Adrenal gland (tissue), 12 donors: ENCODE data around the gene DSCAML1. TPM values are rescaled to one million over a fixed set of nuclear protein-coding genes. Genes with fewer than 3 reads are reported as not detected.

Experiments used
- DNase-seq, 7 donors: peaks; one replicate each; pipeline ENCODE4 v3.0.0-alpha.2; 2019 to 2020
- H3K27ac ChIP-seq, 5 donors: fragments of 200-600 bp; sonication (generic) in 4 of 5; 1 replicate in 3 of 5; 2 replicates in 2 of 5; pipeline versions ENCODE4 v1.5.1 to v1.8.0; 2016 to 2020; ENCODE audit warnings: mild to moderate bottlenecking in 1 of 5
- H3K27me3 ChIP-seq: fragments of 200-600 bp; 2 replicates; pipeline ENCODE4 v1.8.0; 2021
- H3K36me3 ChIP-seq, 2 donors: fragments of 200-600 bp; replicated peaks in 1 of 2; 1 replicate in 1 of 2; 2 replicates in 1 of 2; pipeline versions ENCODE4 v1.5.1 to v1.8.0; 2018 to 2022
- H3K4me1 ChIP-seq, 2 donors: fragments of 200-600 bp; replicated peaks in 1 of 2; 1 replicate in 1 of 2; 2 replicates in 1 of 2; pipeline versions ENCODE4 v1.5.1 to v1.8.0; 2018 to 2021
- H3K4me3 ChIP-seq, 4 donors: fragments of 200-600 bp; sonication (generic) in 3 of 4; one replicate each; pipeline ENCODE4 v1.5.1; 2016 to 2018
- H3K9me3 ChIP-seq, 3 donors: fragments of 200-600 bp; sonication (generic) in 1 of 3; replicated peaks in 1 of 3; 1 replicate in 2 of 3; 2 replicates in 1 of 3; pipeline versions ENCODE4 v1.5.1 to v1.8.0; 2016 to 2021
- CTCF ChIP-seq, 6 experiments: fragments of 450-650 bp in 4 of 6; fragments of 200-600 bp in 2 of 6; sonication (generic) in 1 of 6; IDR thresholded peaks; 1 replicate in 5 of 6; 2 replicates in 1 of 6; pipeline versions ENCODE4 v1.5.1 to v1.8.0; 2016 to 2021; ENCODE audit warnings: antibody characterized with exemption in 6 of 6, mild to moderate bottlenecking in 2 of 6, moderate library complexity in 1 of 6
- POLR2A ChIP-seq, 2 donors: fragments of 450-650 bp; IDR thresholded peaks; one replicate each; pipeline ENCODE4 v1.6.1; 2017; ENCODE audit warnings: antibody characterized with exemption in 2 of 2, mild to moderate bottlenecking in 2 of 2, moderate library complexity in 1 of 2
- WGBS, 4 donors: extraction: QIAGEN DNeasy Blood & Tissue Kit in 2 of 4; methylation state at CpG; one replicate each; pipeline versions ENCODE4 v1.1.5 to v1.1.7; 2013 to 2017; 5-methylcytosine and 5-hydroxymethylcytosine counted together
- intact Hi-C, 2 donors: fragments of 100-400 bp; cut with DNase I; formaldehyde crosslinking; loops; one replicate each; pipeline versions ENCODE4 v1.14.1 to v1.15.0; 2022 to 2023
- polyA plus RNA-seq, 3 donors: library from polyadenylated mRNA; stranded (reverse); fragments of 200-250 nt in 2 of 3; fragments of 350-450 nt in 1 of 3; fragmentation: Illumina TruSeq in 1 of 3; extraction: RNeasy Lipid Tissue Mini Kit (QIAGEN cat#74804) in 1 of 3; gene quantifications; one replicate each; pipeline ENCODE4 v1.2.3, GENCODE V29; 2013 to 2014
- total RNA-seq, 9 donors: library from RNA; depleted of rRNA in 4 of 9; stranded (reverse); fragments of >200 nt in 4 of 9; fragments of 120-200 nt in 1 of 9; fragmentation: NEBNext Ultra II Directional in 1 of 9; extraction: Animal tissue kit (Norgen Biotek cat#: 25700) in 1 of 9; gene quantifications; one replicate each; pipeline versions ENCODE4 v1.1.0 to v1.2.4, GENCODE V29; 2013 to 2023
- donor health status: healthy with polysubstance abuse.
- donor health status: Bipolar disorder and iron deficiency.
- donor health status: DM: yes; HTN: yes; CAD: no.
- donor health status: DM: no; HTN: no; CAD: no.
- donor health status: DM: no; HTN: no; CAD: no.
- donor health status: DM: yes; HTN: yes; CAD: no.

Gene DSCAML1
- total and polyA plus RNA-seq, 12 donors = 0.09 to 1.9 (median 0.55) TPM; not detected in 1

GRCh38 chr11:117669616-117670015 is 127.4 kb downstream of the DSCAML1 start:
- 80 to 90% (median 84%) methylated on average over 4 of the region's 4 CpGs for WGBS, 4 donors
- TF ChIP-seq CTCF (IDR thresholded peaks at IDR 0.05) (no peak), POLR2A (IDR thresholded peaks at IDR 0.05) (no peak)
- no peaks in the 10 kb centered on the region for H3K27me3 ChIP-seq
- no peaks in the 10 kb centered on the region for H3K36me3 ChIP-seq
- H3K4me3 ChIP-seq = no peak overlapping the region
- no peaks in the 10 kb centered on the region for H3K4me1 ChIP-seq
- no peaks in the 10 kb centered on the region for H3K9me3 ChIP-seq
- H3K27ac ChIP-seq = no peak overlapping the region
- intact Hi-C loops = no loop called here
- DNase-seq = no peak

GRCh38 chr11:117669062-117669461 is 128.0 kb downstream of the DSCAML1 start:
- Histone ChIP-seq H3K9me3 (no peaks in the 10 kb centered on the region), H3K27me3 (no peaks in the 10 kb centered on the region), H3K36me3 (no peaks in the 10 kb centered on the region), H3K27ac (no peak overlapping the region), H3K4me1 (no peaks in the 10 kb centered on the region), H3K4me3 (no peak overlapping the region)
- no peak for DNase-seq
- WGBS, 4 donors = 70 to 89% (median 82%) methylated on average over 1 to 4 of the region's 4 CpGs
- TF ChIP-seq POLR2A (IDR thresholded peaks at IDR 0.05) = no peak
- no peak for TF ChIP-seq CTCF (IDR thresholded peaks at IDR 0.05)
- intact Hi-C loops = no loop called here

- Histone ChIP-seq H3K4me1 (no peaks in the 10 kb centered on the region), H3K27me3 (no peaks in the 10 kb centered on the region), H3K4me3 (no peak overlapping the region), H3K36me3 (no peaks in the 10 kb centered on the region), H3K9me3 (no peaks in the 10 kb centered on the region), H3K27ac (no peak overlapping the region)
- intact Hi-C loops = no loop called here
- TF ChIP-seq POLR2A (IDR thresholded peaks at IDR 0.05) (no peak), CTCF (IDR thresholded peaks at IDR 0.05) (no peak)
- DNase-seq = no peak
- 83 to 99% (median 90%) methylated on average over 3 to 6 of the region's 6 CpGs for WGBS, 4 donors
Measured at GRCh38 chr11:117668321-117668751, 128.7 kb downstream of the DSCAML1 start.

GRCh38 chr11:117664897-117665296 is 132.1 kb downstream of the DSCAML1 start:
- intact Hi-C loops = no loop called here
- Histone ChIP-seq H3K9me3 (no peaks in the 10 kb centered on the region), H3K27me3 (no peaks in the 10 kb centered on the region), H3K4me1 (no peaks in the 10 kb centered on the region), H3K36me3 (no peaks in the 10 kb centered on the region), H3K4me3 (no peak overlapping the region), H3K27ac (no peak overlapping the region)
- WGBS, 4 donors = 50 to 72% (median 60%) methylated on average over 8 of the region's 8 CpGs
- peak in 2 of 7 donors; percentile 3 to 19 for DNase-seq
- TF ChIP-seq POLR2A (IDR thresholded peaks at IDR 0.05) (no peak), CTCF (IDR thresholded peaks at IDR 0.05) (no peak)
